Astrocyte (in vitro differentiated cells and primary cell): ENCODE results near the gene ATG13.

Experiments used
- CTCF ChIP-seq: IDR thresholded peaks from 2 replicates; pipeline ENCODE4 v1.5.1; 2011; ENCODE audit warnings: low read depth, mild to moderate bottlenecking, inconsistent platforms, low read length, moderate library complexity; ENCODE audit not compliant: insufficient read depth
- EZH2 ChIP-seq: IDR thresholded peaks from 2 replicates; pipeline ENCODE4 v1.6.1; 2012; ENCODE audit warnings: mild to moderate bottlenecking, low read length, inconsistent platforms; ENCODE audit not compliant: insufficient read depth

- TF ChIP-seq CTCF (no peak), EZH2 (no peak)
These were observed 22.0 kb downstream of the ATG13 start for GRCh38 chr11:46639197-46639839.
